Measurements from ENCODE around the gene LRMDA.

Gene LRMDA

DNA sequence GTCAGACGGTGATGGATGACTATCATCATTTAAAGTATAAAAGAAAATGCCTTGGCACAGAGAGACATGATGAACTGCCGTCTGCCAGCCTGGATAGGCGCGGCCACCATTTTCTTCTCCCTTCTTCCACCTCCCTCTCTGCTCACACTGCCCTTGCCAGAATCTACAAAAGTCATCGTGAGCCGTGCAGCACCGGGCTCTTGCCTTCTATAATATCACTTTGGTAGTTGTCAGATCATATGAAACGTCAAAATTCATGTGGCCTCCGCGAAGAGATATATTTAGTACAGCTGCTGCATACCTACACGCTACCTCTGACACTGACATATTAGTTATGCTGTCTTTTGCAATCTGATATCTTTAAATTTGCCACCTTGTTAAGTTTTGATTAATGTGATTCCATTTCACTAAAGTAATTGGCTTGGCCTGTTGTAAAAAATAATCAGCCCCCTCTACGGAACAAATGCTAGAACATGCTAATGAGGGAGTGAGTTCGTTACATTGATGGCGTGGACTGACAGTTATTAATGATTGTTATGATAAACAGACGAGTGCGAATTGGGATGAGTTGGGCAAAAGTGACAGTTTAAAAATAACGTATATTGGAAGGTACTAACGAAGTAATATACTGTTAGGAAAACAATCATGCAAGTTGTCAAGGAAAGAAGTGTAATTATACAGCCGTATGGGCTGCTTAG lies 214.9 kb downstream of the LRMDA start:
- no peak for DNase-seq (ENCODE audit: low read depth)

DNA sequence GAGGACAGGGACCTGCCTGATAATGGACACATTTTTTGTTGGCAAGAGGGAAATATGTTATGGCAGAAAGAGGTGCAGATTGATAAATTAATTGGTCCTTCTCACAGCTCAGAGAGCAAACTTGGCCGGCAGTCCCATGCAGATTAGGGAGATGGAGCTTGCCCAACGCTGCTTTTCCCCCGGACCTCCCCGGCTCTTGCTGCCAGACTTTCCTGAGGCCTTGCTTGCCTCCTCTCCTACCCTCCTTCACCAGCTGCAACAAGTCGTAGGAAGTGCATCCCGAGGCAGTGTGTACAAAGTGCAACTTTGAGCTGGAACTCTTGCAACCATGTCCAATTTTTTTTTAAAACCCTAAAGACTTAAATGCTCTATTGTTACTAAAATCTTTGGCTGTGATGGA lies 215.5 kb downstream of the LRMDA start:
- DNase-seq (ENCODE audit: low read depth): no peak

DNA sequence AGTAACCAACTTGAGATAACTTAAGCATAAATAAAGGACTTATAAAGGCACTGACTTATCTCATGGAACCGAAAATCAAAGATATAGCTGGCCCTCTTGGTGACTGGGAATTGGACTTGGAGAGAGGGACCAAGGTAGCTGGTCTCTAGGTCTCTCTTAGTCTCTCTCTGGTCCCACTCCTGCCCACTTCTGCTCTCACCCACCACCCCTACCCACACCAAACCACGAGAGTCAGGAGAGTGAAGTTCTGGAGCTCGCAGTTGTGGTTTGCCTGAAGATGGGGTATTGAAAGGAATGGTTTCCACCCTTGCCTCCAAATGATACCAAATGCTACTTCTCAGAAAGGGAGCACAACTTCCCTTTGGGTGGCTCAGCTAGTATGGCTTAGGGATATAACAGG lies 216.3 kb downstream of the LRMDA start:
- DNase-seq (ENCODE audit: low read depth): no peak

DNA sequence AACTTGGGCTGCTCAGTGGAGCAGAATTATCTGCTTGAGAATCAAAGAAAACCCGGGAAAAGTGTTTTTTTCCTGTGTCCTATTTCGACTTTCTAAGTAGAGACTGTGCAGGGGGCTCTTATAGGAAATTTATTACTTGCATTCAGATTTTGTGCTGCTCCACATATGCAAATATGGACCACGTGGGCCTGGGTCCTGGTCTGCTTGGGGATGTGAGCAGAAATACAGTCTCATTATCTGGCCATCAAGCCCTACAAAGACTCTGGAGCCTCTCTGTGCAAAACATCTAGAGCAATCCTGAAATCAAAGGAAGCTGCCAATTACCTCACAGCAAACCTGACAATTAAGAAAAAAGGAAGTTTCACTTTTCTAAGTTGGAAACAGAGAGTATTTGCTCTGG lies 216.9 kb downstream of the LRMDA start:
- no peak for DNase-seq (ENCODE audit: low read depth)

DNA sequence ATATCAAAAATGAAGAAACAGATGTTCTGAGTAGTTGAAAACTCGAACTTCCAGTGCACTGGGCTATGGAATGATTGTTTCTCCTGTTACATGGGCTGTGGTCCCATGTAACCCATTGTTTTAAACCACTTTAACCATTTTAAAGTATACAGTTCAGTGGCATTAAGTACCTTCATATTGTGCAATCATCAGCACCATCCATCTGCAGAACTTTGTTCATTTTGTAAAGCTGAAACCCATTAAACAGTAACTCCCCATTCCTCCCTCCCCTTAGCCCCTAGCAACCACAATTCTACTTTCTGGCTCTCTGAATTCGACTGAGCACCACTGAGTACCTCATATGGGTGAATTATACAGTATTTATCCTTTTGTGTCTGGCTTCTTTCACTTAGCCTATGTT lies 217.4 kb downstream of the LRMDA start:
- DNase-seq (ENCODE audit: low read depth): no peak

DNA sequence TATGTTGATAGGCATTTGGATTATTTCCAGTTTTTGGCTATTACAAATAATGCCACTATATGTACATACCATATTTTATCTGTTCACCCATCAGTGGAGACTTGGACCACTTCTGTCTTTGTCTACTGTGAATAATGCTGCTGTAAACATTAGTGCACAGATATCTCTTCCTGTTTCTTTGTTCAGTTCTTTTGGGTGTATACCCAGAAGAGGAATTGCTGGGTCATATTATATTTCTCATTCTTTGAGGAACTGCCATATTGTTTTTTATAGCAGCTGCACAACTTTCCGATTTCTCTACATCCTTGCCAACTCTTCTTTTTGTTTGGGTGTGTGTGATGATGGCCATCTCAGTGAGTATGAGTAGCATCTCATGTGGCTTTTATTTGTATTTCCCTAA lies 218.0 kb downstream of the LRMDA start:
- no peak for DNase-seq (ENCODE audit: low read depth)

DNA sequence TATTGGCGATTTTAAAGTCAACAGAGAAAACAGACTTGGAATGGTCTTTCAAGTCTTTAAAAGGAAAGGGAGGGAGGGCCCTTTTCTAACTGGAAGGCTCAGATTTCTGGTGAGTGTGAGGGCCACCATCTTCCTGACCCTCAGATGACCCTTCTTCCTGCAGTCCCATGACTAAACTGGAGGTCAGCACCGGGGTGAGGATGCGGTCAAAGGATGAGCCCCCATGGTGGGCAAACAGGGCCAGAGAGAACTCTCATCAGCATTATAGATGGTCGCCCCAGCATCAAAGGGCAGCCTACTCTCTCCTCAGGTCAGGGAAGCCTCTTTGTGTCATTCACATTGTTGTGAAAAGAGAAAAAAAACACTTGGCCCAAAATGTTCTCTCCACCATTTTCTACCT lies 219.2 kb downstream of the LRMDA start:
- DNase-seq (ENCODE audit: low read depth): no peak

DNA sequence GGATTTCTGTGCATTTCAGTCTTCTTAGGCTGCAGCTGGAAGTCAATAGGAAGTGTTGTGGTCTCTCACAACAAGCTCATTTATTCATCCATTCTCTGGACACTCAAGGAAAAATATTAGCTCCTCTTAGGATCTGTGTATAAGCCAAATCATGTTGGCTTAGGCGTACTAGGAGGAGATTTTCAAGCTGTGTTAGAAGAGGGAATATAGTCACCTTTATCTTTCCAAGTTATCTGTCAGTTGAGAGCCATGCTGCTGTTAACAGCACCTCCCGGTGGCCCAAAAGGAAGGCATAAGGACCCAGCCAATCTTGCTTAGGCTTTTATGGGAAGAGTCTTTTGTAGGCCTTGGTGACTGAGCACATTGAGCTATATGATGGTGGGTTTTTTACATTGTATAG lies 220.0 kb downstream of the LRMDA start:
- no peak for DNase-seq (ENCODE audit: low read depth)

DNA sequence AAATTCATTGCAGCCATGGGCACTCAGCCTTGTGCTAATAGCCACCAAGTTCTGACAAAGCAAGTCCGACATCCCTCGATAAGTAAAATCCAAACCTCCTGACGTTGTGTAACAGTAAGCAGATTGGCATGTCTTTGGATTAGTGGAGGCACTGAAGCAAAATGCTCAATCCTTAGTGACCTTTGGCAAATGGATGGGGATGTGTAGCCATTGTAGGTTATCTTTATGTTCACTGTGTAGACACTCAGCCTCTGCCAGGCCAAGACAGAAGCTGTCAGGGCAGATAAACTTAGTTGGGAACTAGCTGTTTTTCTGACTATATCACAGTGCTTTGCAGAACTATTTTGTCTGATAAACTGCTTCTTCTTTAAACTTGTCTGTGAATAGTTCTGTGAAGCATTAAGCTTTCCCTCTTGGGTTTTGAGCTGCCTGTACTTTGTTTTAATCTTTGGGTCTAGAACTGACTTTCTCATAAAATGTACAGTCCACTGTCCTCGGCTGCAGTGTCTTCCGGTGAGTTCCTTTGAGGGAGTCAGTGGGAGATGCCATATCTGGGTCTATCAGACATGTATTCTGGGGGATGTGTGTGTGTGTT lies 220.8 kb downstream of the LRMDA start:
- DNase-seq (ENCODE audit: low read depth): no peak

DNA sequence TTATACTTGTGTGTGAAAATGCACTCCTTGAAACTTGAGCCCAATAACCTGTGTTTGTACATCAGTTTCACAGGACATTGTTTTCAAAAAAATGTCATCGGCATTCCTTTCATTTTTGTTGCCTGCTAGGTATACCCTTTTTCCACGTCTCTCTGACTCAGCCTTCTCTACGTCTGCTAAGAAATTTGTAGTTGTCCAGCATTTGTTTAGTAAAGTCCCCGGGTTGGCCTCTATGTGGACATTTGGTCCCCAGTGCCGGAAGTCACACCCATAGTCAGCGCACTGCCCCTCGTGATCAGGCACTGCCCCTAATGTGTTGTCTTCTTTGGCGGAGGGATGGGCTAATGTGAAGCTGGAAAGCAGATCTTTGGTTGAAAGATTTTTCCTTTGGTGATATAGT lies 222.3 kb downstream of the LRMDA start:
- no peak for DNase-seq (ENCODE audit: low read depth)

DNA sequence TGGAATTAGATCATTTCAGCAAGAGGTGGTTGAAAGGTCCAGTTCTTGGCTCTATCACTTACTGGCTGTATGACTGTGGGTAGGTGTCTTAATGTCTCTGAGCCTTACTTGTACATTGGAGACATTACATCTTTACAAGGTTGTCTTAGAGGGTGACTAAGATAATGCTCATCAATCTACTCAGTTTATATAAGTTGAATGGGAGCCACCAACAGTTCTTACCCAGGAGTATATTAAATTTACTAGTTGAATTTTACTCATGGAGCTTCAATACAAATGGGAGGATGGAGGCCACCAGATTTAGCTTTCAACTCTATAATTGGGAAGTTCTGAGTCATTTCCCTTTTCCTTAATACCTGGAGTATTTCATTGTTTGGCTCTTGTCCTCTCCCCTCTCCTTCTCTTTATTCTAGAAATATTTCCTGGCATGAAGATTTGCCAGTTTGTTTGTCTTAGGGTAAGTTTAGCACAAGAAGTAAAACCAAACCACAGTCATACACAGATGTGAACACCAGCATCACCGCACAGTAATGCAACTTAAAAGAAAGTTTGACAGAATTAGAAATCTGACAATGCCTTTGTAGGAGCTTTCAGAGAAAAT lies 222.8 kb downstream of the LRMDA start:
- no peak for DNase-seq (ENCODE audit: low read depth)

DNA sequence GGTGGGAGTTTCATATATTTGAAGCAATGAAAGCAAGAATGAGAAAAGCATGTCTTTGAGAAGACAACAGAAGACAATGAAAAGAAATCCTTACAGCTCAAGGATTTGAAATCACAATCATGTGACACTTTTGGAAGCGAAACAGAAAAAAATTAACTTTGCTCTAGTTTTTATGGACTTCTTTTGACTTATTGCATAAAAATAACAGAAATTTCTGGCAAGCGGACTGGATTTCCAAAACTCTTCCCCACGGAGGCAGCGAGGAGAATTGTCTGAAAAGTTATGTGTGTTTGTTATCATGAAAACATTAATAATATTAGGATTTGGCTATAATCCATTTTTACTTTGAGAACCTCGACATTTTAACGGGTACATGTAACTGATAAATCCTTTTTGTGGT lies 223.3 kb downstream of the LRMDA start:
- DNase-seq (ENCODE audit: low read depth): no peak

DNA sequence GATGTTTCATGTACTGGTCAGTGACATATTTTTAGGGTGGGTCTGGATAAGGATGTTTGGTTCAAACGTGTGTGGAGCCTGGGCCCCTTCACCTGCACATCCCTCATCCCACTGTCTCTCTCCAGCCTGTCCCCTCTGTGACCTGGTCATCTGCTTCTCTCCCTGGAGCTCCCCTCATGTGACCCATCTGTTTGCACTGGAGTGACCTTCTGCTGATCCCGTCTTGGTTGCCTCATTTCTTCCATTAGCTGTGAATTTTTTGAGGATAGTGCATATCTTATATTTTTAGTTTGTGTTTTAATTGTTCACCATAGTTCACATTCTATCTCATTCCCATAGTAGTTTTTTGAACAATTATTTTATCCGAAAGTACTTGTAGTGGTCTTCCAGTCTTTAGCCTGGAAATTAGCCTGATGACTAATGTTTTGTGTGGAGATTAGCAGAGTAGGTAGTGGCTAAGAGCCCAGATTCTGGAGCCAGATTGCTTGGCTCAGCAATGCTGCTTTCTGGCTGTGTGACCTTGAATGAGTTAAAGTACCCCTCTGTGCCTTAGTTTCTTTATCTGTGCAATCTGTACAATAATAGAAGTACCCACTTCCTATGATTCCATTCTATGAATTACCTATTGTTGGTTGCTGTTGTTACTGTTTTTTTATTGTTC lies 224.5 kb downstream of the LRMDA start:
- DNase-seq (ENCODE audit: low read depth): no peak

DNA sequence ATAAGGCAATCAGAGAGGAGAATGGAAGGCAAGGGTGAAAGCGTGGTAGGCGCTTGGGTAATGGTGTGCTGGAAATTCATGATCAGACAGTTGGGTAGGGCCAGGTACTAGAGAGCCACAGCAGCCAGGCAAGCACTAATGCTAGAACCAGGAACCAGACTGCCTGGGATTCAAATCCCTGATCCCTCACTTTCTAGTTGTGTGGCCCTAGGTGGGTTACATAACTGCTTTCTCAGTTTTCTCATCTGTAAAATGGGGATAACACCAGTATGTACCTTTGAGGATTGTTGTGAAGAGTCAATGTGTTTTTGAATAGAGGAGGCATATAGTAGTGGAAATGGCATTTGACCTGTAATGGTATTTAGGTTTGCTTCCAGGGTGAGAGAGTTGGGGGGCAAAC lies 225.9 kb downstream of the LRMDA start:
- DNase-seq (ENCODE audit: low read depth): no peak

DNA sequence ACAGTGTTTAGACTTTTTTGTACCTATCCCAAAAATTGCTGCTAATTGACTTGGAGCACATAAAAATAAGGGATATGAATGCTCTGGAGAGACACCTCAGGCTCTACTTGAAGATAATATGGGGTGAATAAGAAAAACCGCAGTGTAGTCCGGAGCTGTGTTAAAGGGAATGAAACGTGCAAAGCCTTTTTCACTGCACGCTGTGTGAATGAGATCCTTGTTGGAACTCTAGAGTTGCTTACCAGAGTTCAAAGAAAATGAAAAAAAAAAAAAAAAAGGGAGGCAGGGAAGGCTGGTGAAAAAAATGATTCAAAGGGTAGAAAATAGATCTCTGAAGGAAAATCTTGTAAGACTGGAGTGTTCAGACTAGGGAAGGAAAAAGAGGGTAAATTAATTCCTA lies 226.6 kb downstream of the LRMDA start:
- no peak for DNase-seq (ENCODE audit: low read depth)

DNA sequence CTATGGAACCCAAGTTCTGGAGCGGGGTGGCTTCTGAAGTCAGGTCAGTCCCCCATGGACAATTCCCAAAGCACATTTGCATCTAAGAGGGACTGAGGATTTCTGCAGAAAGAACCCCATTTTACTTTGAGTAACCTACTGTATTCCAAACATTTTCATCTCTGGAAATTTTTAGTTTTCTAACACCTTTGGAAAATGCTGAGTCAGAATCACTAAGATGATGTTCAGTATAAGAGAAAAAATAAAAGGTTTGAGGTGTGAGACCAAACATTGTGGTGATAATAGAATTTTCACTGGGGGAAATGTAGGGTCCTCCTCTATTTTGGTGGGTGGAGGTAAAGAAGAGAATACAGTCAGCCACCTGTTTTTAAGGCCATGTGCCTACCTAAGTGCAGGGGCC lies 227.1 kb downstream of the LRMDA start:
- DNase-seq (ENCODE audit: low read depth): no peak

DNA sequence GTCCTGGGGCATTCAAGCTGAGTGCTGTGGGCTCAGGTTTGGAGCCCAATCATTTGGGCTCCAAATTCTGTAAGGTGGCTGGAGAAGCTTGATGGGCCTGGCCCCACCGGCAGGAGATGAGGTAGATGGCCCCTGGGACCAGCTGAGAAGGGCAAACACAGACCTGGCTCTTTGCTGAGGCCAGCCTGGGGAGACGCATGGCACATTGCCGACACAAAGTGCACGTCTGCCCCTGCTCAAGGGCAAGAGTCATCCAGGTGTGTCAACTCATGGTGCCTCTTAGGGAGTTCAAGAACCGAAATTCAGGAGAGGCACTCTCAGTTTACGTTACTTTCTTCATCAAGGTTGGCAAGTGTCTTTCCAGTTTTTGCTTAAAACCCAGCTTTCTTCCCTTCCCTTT lies 227.5 kb downstream of the LRMDA start:
- DNase-seq (ENCODE audit: low read depth): no peak

DNA sequence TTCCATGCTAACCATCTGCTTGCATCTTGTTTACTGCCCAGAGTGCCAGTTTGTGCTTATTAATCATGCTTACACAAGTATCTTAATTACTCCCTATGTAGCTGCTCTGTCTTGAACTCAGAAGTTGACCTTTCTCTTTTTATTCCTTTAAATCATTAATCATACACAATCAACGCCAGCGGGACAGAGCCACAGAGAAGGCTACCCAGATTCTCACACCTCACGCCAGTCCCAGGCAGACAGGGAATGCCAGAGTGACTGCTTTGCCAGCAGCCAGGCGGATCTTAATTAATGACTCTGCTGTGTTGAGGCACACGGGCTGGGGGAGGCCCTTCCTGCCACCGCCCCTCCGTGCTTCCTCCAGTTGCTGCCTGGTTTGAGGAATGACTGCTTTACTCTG lies 229.4 kb downstream of the LRMDA start:
- DNase-seq (ENCODE audit: low read depth): no peak

DNA sequence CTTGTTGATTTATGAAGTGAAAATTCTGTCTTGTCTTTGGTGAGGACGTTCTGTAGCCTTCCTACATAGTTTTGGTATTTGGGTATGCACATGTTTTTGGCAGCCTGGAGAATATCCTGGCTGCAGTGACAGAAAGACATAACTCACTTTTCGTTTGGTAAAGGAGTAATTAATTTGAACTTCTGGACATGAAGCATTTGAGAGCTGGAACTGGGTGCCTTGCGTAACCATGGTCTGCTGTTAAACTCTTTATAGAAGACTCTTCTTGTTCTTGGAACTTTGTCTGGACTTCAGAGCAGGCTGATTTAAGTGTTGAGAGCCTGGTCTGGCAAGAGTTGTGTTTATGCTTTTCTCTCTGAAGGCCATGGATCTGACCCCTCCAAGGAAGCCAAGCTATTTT lies 231.3 kb downstream of the LRMDA start:
- DNase-seq (ENCODE audit: low read depth): no peak

DNA sequence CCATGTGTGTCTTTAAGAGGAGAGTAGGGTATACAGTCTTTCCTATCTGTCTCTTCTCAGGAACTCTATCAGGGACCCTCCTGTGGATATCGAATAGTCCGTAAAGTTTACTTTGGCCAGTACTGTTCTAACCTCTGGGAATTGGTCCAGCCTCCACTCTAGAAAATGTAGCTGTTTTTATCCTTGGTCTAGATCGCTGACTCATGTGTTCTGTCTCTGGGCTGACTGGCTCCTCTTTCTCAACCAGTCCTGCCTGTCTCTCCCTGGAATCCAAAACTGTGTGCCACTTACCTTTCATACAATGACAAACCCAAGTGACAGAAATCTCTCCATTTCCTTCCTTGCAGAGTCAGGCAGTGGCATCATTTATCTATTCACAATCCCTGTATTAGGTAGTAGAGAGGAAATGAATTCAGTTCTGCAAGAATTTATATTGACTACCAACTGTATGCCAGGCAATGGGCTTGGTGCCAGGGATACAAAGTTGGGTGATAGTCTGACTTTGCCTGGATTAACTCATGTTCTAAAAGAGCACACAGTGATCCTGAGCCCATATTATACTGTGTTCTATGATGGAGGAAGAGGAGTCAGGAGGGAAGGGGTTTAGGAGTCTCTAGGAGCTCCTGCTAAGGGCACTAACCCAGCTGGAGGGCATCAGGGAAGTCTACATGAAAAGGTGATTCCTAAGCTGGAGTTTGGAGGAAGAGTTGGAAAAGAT lies 232.7 kb downstream of the LRMDA start:
- no peak for DNase-seq (ENCODE audit: low read depth)

DNA sequence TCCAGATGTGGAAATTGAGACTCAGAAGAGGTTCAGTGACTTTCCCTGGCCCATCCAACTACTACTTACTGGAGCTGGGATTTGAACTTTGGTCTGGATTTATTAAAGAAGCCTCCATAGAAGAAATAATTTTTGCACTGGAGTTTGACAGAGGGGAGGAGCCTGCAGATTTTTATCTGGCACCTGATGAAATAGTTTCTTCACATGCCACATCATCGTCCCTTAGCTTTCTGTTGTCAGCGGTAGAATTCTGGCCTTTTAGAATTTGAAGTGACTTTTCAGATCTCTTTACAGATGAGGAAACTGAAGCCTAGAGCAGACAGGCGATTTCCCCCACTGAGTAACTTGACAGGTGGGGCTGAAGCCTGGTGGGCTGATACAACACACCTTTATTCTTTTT lies 233.5 kb downstream of the LRMDA start:
- no peak for DNase-seq (ENCODE audit: low read depth)

DNA sequence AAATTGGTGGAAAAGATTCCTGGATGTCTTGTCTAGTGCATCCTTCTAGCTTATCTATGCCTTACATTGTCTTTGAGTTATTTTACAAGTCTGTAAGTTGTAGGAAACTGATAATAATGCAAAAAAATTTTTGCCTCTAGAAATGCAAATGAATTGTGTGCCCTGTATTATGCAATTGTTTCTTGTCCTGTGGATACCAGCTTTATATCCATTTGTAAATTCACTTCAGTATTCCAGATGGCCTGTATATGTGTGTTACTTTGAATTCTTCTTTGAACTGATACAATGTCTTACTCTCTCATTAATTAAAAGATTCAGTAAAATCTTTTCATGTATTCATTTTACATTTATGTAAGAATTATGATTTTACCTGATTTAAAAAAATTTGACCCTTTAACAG lies 234.3 kb downstream of the LRMDA start:
- DNase-seq (ENCODE audit: low read depth): no peak

All from activated T-cell treated with anti-CD3 and anti-CD28 coated beads for 1 hour (primary cell).